Activated CD4-positive, CD25-positive, alpha-beta regulatory T cell treated with anti-CD3 and anti-CD28 coated beads, Interleukin-2, amount 50 U/mL, for 24 hours (primary cell): Measurements from ENCODE around the gene EIF2B1.
A peak's percentile ranks its signal among the peaks of the same experiment; 100 is the strongest.
"Not testable (repeated sequence)": the region's sequence is repeated elsewhere in the genome, so short reads cannot be mapped to it uniquely, and the experiment has no call there.

Source experiments
- ATAC-seq, 2 donors: fragments of 150-1000 bp; cut with Tn5 transposase; one replicate each; pipeline ENCODE4 v1.10.0; 2021; ENCODE audit warnings: mild to moderate bottlenecking in 1 of 2, moderate library complexity in 1 of 2

Gene EIF2B1

GRCh38 chr12:123617144-123617543 lies 16.3 kb downstream of the EIF2B1 start:
- ATAC-seq, result no peak

- ATAC-seq, result no peak
Measured at GRCh38 chr12:123614531-123614930, 19.0 kb downstream of the EIF2B1 start.

DNA sequence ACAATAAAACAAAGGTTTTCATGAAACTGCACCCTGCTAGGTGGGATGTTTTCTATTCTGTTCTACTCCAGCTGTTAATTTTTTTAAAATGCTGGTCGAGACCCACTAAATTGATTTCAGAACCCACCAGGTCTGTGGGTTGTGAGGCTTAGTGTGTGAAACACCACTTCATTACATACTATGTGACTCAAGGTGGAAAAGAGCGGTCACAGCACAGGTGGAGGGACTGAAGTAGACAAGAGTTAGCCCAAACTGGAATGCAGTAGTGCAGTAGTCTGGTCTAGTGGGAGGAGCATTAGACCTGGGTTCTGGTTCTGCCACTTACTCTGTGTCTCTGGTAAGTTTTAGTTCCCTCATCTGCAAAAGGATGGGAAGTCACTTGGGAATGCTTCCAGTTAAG lies 19.4 kb downstream of the EIF2B1 start:
- ATAC-seq, result peak in 1 of 2 donors; percentile 66

- ATAC-seq, result no peak
Measured at GRCh38 chr12:123608182-123608581, 25.3 kb downstream of the EIF2B1 start.

GRCh38 chr12:123607756-123608155 lies 25.7 kb downstream of the EIF2B1 start:
- no peak for ATAC-seq

DNA sequence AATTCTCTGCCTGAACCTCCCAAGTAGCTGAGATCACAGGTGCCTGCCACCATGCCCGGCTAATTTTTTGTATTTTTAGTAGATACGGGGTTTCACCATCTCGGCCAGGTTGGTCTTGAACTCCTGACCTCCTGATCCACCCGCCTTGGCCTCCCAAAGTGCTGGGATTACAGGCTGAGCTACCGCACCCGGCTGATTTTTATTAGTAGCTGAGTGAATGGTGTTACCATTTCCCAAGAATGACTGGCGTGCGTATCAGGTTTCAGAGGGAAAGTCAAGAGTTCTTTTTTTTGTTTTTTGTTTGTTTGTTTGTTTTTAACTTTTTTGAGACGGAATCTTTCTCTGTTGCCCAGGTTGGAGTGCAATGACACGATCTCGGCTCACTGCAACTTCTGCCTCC lies 30.0 kb downstream of the EIF2B1 start:
- not testable (repeated sequence) for ATAC-seq

DNA sequence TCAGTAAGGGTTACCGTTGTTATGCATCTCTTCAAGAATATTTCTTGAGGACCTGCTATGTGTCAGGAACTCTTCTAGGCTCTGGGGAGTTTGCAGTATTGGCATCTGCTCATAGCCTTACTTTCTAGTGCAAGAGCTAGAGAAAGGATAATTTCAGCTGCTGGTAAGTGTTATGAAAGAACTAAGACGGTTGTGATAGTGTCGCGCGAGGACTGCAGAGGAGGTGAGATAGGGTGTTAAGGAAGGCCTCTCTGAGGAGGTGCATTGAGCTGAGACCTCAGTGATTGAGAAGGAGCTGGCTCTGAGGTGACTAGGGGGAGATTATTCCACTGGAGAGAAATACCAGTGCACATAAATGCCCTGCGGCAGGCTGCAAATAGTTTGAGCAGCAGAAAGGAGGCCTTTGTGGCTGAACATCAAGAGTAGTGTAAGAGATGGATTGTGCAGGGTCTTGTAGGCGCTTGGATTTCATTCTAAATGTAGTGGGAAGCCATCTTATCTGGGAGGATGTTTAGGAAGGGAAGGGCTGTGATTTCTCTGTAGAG lies 30.8 kb downstream of the EIF2B1 start:
- ATAC-seq, result no peak

- ATAC-seq, result peak; percentile 95 to 96
Measured at GRCh38 chr12:123601602-123602489, 31.6 kb downstream of the EIF2B1 start, which contains the start of gene DDX55. Gene DDX55, plus strand, starts transcription at chr12:123602099. Its CDS starts 50 bp downstream, at chr12:123602149.

GRCh38 chr12:123599721-123600120 lies 33.8 kb downstream of the EIF2B1 start:
- no peak for ATAC-seq

GRCh38 chr12:123599310-123599709 lies 34.2 kb downstream of the EIF2B1 start:
- no peak for ATAC-seq

DNA sequence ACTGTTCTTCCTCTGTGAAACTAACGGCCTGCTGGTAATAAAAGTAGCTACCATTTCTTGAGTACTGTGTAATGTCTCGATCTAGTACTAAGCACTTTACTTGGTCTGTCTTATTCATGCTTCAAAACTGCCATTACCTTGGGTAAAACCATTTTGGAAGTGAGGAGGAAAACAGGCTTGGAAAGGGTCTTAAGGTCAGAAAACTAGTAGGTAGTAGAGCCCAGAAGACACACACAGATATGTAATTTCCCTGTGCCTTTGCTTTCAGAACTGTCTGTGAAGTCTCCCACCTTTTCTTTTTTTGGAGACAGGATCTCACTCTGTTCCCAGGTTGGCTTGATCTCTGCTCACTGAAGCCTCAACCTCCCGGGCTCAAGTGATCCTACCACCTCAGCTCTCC lies 35.0 kb downstream of the EIF2B1 start:
- ATAC-seq, result no peak

- ATAC-seq, result no peak
Measured at GRCh38 chr12:123597100-123597499, 36.4 kb downstream of the EIF2B1 start.

- no peak for ATAC-seq
Measured at GRCh38 chr12:123595729-123596128, 37.8 kb downstream of the EIF2B1 start.

GRCh38 chr12:123591702-123592481 lies 41.6 kb downstream of the EIF2B1 start:
- ATAC-seq, result no peak

GRCh38 chr12:123580772-123581171 lies 52.7 kb downstream of the EIF2B1 start:
- ATAC-seq, result no peak

DNA sequence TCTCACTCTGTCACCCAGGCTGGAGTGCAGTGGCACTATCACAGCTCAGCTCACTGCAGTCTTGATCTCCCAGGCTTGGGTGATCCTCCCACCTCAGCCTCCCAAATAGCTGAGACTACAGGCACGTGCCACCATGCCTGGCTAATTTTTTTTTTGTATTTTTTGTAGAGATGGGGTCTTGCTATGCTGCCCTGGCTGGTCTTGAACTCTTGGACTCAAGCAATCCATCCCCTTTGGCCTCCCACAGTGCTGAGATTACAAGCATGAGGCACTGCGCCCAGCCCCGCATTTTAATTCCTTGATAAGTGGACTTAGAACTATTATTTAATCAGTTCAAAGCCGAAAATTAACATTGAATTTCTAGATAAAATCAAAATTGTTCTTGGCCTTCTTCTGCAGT lies 54.7 kb downstream of the EIF2B1 start:
- not testable (repeated sequence) for ATAC-seq

GRCh38 chr12:123578243-123578642 lies 55.2 kb downstream of the EIF2B1 start:
- ATAC-seq, result no peak

DNA sequence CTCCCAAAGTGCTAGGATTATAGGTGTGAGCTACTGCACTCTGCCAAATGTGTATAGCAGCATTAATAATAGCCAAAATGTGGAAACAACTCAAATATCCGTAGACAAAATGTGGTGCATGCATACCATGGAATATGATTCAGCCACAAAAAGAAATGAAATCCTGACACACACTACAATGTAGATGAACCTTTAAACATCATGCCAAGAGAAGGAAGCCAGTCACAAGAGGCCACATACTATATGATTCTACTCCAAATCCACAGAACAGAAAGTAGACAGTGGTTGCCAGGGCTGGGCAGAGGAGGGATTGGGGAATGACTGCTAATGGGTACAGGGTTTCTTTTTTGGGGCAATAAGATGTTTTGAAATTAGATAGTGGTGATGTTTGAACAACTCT lies 56.9 kb downstream of the EIF2B1 start:
- ATAC-seq, result no peak

- no peak for ATAC-seq
Measured at GRCh38 chr12:123573870-123574269, 59.6 kb downstream of the EIF2B1 start.

DNA sequence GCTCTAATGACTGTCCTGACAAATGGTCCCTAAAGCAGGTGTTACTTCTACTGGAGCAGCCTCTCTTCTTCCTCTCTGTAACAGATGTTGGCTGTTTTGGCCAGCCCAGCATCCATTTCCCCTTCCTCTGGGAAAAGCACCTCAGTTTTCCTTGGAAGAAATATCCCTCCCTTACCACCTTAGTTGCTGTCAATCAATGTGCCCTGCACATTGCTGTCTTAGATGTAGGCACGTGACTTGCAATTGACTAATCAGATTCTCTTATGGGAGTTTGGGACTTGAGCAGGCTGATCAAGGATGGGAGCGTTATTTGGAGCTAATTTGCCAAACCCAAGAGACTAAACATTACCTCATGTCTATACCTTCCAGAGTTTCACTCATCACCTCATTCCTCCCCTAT lies 61.1 kb downstream of the EIF2B1 start:
- no peak for ATAC-seq

DNA sequence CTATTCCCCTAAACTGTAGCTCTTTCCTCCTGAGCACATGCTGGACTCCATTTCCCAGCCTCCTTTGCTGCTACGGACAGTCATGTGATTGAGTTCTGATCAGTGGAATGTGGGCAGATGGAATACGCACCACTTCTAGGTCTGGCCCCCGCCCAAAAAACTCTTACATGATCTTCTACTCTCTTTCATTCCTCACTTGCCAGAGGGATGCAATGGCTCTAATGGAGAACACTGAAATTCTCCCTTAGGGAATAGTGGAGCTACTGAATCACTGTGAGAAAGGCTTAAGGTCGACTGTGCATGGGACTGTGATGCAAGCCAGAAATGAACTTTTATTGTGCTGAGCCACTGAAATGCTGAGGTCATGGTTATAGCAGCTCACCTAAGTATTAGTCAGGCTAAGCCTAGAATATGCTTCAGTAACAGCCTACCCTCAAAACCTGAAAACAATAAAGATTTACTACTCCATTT lies 62.1 kb downstream of the EIF2B1 start:
- ATAC-seq, result no peak
